SU-DHL-6 (cell line): ENCODE measurements around the gene SACS.

ENCODE experiments used
- EZH2phosphoT487 ChIP-seq: fragments of 200-600 bp; sonication (generic), shearing (Covaris generic); conservative IDR thresholded peaks from 2 replicates; pipeline ENCODE4 v1.6.1; 2018; ENCODE audit warnings: mild to moderate bottlenecking, antibody characterized with exemption, low read length, moderate library complexity, mixed read lengths
- TF ChIP-seq, protein P1 (sequence below): fragments of 200-600 bp; sonication (generic); IDR thresholded peaks from one replicate; pipeline ENCODE4 v1.5.1; 2017; ENCODE audit warnings: antibody characterized with exemption, mild to moderate bottlenecking, low read length, moderate library complexity; ENCODE audit not compliant: insufficient read depth, poor library complexity, severe bottlenecking

DNA sequence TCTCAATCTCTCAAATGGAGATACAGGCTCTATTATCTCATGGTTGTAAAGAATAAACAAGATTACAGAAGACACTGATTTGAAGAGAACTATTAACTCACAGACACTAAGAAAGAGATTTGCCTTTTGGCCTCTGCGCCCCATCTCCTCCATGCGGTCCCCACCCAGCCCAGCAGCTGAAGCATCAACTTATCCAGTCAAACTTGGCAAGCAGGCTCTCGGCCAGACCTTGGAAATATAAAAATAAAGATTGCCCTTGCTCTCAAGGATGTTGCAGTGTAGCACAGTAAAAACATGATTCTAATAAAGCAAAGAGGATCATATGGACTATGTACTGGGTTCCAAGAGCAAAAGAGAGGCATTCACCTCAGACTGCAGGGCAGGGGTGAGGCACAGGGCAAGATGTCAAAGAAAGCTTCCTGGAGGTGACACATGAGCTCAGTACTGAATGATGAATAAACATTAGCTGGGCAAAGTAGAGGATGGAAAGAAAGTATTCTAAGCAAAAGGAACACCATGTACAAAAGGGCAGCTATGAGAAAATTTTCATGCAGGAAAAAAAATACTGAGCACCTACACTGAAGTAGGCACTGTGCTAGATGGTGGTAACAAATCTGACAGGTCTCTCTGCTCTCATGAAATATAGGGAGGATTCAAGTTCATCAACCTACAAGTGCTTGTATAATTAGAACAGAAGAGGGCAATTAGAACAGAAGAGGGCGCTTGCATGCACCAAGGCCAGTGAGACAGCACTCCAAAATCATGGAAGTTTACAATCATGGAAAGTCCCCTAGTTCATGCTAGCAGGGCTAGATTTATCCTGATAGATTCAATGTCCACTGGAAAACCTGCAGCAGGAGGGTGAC, 85.0 kb downstream of the SACS start:
- TF ChIP-seq, protein P1, sequence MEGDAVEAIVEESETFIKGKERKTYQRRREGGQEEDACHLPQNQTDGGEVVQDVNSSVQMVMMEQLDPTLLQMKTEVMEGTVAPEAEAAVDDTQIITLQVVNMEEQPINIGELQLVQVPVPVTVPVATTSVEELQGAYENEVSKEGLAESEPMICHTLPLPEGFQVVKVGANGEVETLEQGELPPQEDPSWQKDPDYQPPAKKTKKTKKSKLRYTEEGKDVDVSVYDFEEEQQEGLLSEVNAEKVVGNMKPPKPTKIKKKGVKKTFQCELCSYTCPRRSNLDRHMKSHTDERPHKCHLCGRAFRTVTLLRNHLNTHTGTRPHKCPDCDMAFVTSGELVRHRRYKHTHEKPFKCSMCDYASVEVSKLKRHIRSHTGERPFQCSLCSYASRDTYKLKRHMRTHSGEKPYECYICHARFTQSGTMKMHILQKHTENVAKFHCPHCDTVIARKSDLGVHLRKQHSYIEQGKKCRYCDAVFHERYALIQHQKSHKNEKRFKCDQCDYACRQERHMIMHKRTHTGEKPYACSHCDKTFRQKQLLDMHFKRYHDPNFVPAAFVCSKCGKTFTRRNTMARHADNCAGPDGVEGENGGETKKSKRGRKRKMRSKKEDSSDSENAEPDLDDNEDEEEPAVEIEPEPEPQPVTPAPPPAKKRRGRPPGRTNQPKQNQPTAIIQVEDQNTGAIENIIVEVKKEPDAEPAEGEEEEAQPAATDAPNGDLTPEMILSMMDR: no peak
- TF ChIP-seq EZH2phosphoT487: no peak
